NCI-H2107 (cell line): ENCODE results near the gene TYW1B.
"Not testable (repeated sequence)": the region's sequence is repeated elsewhere in the genome, so short reads cannot be mapped to it uniquely, and the experiment has no call there.

Experiments used
- DNase-seq: peaks from one replicate; lab custom pipeline; 2025; lab: John Stamatoyannopoulos, UW

The TYW1B gene

GRCh38 chr7:72827839-72828591, at the start of gene TYW1B:
Gene TYW1B, minus strand, starts transcription at chr7:72828200. Its CDS starts 125 bp downstream, at chr7:72828075.
- DNase-seq, result peak; percentile 97

- DNase-seq, result not testable (repeated sequence)
Measured at GRCh38 chr7:72867591-72867990, 39.6 kb upstream of the TYW1B start.

- not testable (repeated sequence) for DNase-seq
Measured at GRCh38 chr7:72858846-72859400, 30.9 kb upstream of the TYW1B start.

- DNase-seq, result not testable (repeated sequence)
Measured at GRCh38 chr7:72857925-72858324, 29.9 kb upstream of the TYW1B start.

GRCh38 chr7:72855261-72855660, 27.3 kb upstream of the TYW1B start:
- not testable (repeated sequence) for DNase-seq

GRCh38 chr7:72852937-72853336, 24.9 kb upstream of the TYW1B start:
- DNase-seq, result not testable (repeated sequence)

- DNase-seq, result not testable (repeated sequence)
Measured at GRCh38 chr7:72850746-72851145, 22.7 kb upstream of the TYW1B start.

GRCh38 chr7:72844146-72844545, 16.1 kb upstream of the TYW1B start:
- not testable (repeated sequence) for DNase-seq

- not testable (repeated sequence) for DNase-seq
Measured at GRCh38 chr7:72843166-72843565, 15.2 kb upstream of the TYW1B start.

- not testable (repeated sequence) for DNase-seq
Measured at GRCh38 chr7:72840966-72841511, 13.0 kb upstream of the TYW1B start.

- DNase-seq, result not testable (repeated sequence)
Measured at GRCh38 chr7:72838315-72838714, 10.3 kb upstream of the TYW1B start.

GRCh38 chr7:72837291-72837690, 9.3 kb upstream of the TYW1B start:
- not testable (repeated sequence) for DNase-seq

- not testable (repeated sequence) for DNase-seq
Measured at GRCh38 chr7:72830567-72830966, 2.6 kb upstream of the TYW1B start.

GRCh38 chr7:72829687-72830354, 1.8 kb upstream of the TYW1B start:
- DNase-seq, result peak; percentile 6

GRCh38 chr7:72829291-72829686, 1.3 kb upstream of the TYW1B start:
- peak; percentile 99 for DNase-seq

GRCh38 chr7:72823765-72824732, 4.0 kb downstream of the TYW1B start:
- DNase-seq, result not testable (repeated sequence)

GRCh38 chr7:72822497-72822896, 5.5 kb downstream of the TYW1B start:
- not testable (repeated sequence) for DNase-seq

- not testable (repeated sequence) for DNase-seq
Measured at GRCh38 chr7:72818663-72819361, 9.2 kb downstream of the TYW1B start.

GRCh38 chr7:72817661-72818060, 10.3 kb downstream of the TYW1B start:
- not testable (repeated sequence) for DNase-seq

- not testable (repeated sequence) for DNase-seq
Measured at GRCh38 chr7:72816370-72817157, 11.4 kb downstream of the TYW1B start.
